Neural cell (in vitro differentiated cells): ENCODE measurements around the gene NUDT3. TPM values are rescaled to one million over a fixed set of nuclear protein-coding genes. Genes with fewer than 3 reads are reported as not detected.

Source experiments
- H2AFZ ChIP-seq: fragments of 200-600, 300-800 bp; sonication (generic), shearing (Covaris generic); 2 replicates; pipeline ENCODE4 v1.6.0; 2014; ENCODE audit warnings: low read depth, mild to moderate bottlenecking, antibody characterized with exemption, low read length, moderate library complexity
- H3F3A ChIP-seq: fragments of 200-600 bp; shearing (Covaris generic); 2 replicates; pipeline ENCODE4 v1.6.1; 2016; ENCODE audit warnings: mild to moderate bottlenecking, moderate library complexity, mixed read lengths, antibody characterized with exemption, low read length; ENCODE audit not compliant: insufficient read depth, poor library complexity, severe bottlenecking
- H3K27ac ChIP-seq: fragments of 200-600, 300-800 bp; sonication (generic), shearing (Covaris generic); 2 replicates; pipeline ENCODE4 v1.5.1; 2014; ENCODE audit warnings: mild to moderate bottlenecking, low read length, moderate library complexity
- H3K27me3 ChIP-seq: fragments of 300-800, 200-600 bp; sonication (generic), shearing (Covaris generic); 2 replicates; pipeline ENCODE4 v1.6.0; 2014; ENCODE audit warnings: mild to moderate bottlenecking, low read depth, low read length, moderate library complexity; ENCODE audit not compliant: insufficient read depth
- H3K36me3 ChIP-seq: fragments of 300-800, 200-600 bp; sonication (generic), shearing (Covaris generic); 2 replicates; pipeline ENCODE4 v1.5.1; 2014; ENCODE audit warnings: mild to moderate bottlenecking, antibody characterized with exemption, low read length, moderate library complexity; ENCODE audit not compliant: insufficient read depth
- H3K4me2 ChIP-seq: fragments of 300-800, 200-600 bp; sonication (generic), shearing (Covaris generic); 2 replicates; pipeline ENCODE4 v1.6.0; 2014; ENCODE audit warnings: mild to moderate bottlenecking, low read length
- H3K4me3 ChIP-seq: fragments of 300-800, 200-600 bp; sonication (generic), shearing (Covaris generic); 2 replicates; pipeline ENCODE4 v1.5.1; 2014; ENCODE audit warnings: mild to moderate bottlenecking, low read length, moderate library complexity
- H3K79me2 ChIP-seq: fragments of 200-600 bp; shearing (Covaris generic); replicated peaks from 2 replicates; pipeline ENCODE4 v1.6.0; 2014; ENCODE audit warnings: mild to moderate bottlenecking, low read length, moderate library complexity; ENCODE audit not compliant: insufficient read depth
- H3K9ac ChIP-seq: fragments of 300-800, 200-600 bp; sonication (generic), shearing (Covaris generic); 2 replicates; pipeline ENCODE4 v1.6.1; 2016; ENCODE audit warnings: mild to moderate bottlenecking, low read length, mixed read lengths
- H3K9me2 ChIP-seq: fragments of 200-600 bp; shearing (Covaris generic); 2 replicates; pipeline ENCODE4 v1.6.1; 2016; ENCODE audit warnings: mild to moderate bottlenecking, low read length, mixed read lengths; ENCODE audit not compliant: insufficient read depth
- H3K9me3 ChIP-seq: fragments of 200-600, 300-800 bp; sonication (generic), shearing (Covaris generic); 2 replicates; pipeline ENCODE4 v1.6.1; 2016; ENCODE audit warnings: mild to moderate bottlenecking, mixed run types, low read length, moderate library complexity, mixed read lengths
- H4K20me1 ChIP-seq: fragments of 200-600 bp; shearing (Covaris generic); 2 replicates; pipeline ENCODE4 v1.6.1; 2016; ENCODE audit warnings: mild to moderate bottlenecking, mixed run types; ENCODE audit not compliant: insufficient read depth
- EP300 ChIP-seq: fragments of 450-650 bp; conservative IDR thresholded peaks from 2 replicates; pipeline ENCODE4 v1.6.1; 2014; ENCODE audit warnings: antibody characterized with exemption, mild to moderate bottlenecking, moderate library complexity; ENCODE audit not compliant: poor library complexity, severe bottlenecking
- EZH2 ChIP-seq: fragments of 200-600, 300-800 bp; shearing (Covaris generic), sonication (generic); IDR thresholded peaks from 2 replicates; pipeline ENCODE4 v1.6.1; 2014; ENCODE audit warnings: antibody characterized with exemption, low read length, borderline replicate concordance, mild to moderate bottlenecking; ENCODE audit not compliant: insufficient read depth, poor library complexity, severe bottlenecking
- MXI1 ChIP-seq: fragments of 450-650 bp; conservative IDR thresholded peaks from 2 replicates; pipeline ENCODE4 v1.6.1; 2014; ENCODE audit warnings: antibody characterized with exemption, mild to moderate bottlenecking; ENCODE audit not compliant: poor library complexity, severe bottlenecking
- POLR2AphosphoS5 ChIP-seq: IDR thresholded peaks from 2 replicates; pipeline ENCODE4 v1.6.1; 2012
- RAD21 ChIP-seq: fragments of 450-650 bp; conservative IDR thresholded peaks from 2 replicates; pipeline ENCODE4 v1.6.1; 2014; ENCODE audit warnings: antibody characterized with exemption, mild to moderate bottlenecking, moderate library complexity
- SMC3 ChIP-seq: fragments of 450-650 bp; conservative IDR thresholded peaks from 2 replicates; pipeline ENCODE4 v1.6.1; 2014; ENCODE audit warnings: antibody characterized with exemption, mild to moderate bottlenecking, moderate library complexity; ENCODE audit not compliant: poor library complexity
- TAF1 ChIP-seq: IDR thresholded peaks from 2 replicates; pipeline ENCODE4 v1.6.1; 2012; ENCODE audit warnings: low read depth
- polyA plus RNA-seq: library from polyadenylated mRNA; depleted of rRNA; stranded (reverse); fragments of >200 nt; gene quantifications from 2 replicates; pipeline ENCODE4 v1.2.3, GENCODE V29; 2014
- TF ChIP-seq, protein P1 (sequence below): fragments of 450-650 bp; IDR thresholded peaks from 2 replicates; pipeline ENCODE4 v1.5.1; 2014; ENCODE audit warnings: antibody characterized with exemption, mild to moderate bottlenecking, moderate library complexity; ENCODE audit not compliant: poor library complexity, severe bottlenecking
- TF ChIP-seq, protein P2 (sequence below): IDR thresholded peaks from 2 replicates; pipeline ENCODE4 v1.6.1; 2012; ENCODE audit warnings: borderline replicate concordance

Gene NUDT3
- polyA plus RNA-seq, 1 donor from 2014 or later, result 80.2 TPM

DNA sequence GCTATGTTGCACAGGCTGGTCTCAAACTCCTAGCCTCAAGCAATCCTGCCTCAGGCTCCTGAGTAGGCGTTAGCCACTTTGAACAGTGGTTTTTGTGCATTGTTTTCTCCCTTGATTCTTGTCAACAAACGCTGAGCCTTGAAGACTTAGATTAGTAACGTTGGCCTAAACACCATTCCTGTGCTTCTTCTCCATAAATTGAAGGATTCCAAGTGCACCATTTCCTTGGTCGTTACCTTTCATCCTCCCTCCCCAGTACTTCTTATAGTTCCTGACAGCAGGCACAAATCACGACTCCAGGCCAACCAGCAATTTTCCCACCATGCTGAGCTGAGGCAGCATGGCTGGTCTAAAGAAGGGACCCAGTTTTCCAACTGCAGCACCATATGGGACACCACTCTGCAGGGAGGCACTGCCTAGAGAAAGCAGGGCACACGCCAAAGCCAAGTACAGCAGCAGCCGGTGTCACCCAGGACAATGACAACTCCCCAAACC, 24.5 kb upstream of the NUDT3 start:
- no peaks in the 10 kb centered on the region for H3K9me2 ChIP-seq
- no peak overlapping the region for H3K4me2 ChIP-seq
- no peak overlapping the region for H3K27ac ChIP-seq
- H3K9me3 ChIP-seq, result no peaks in the 10 kb centered on the region
- no peaks in the 10 kb centered on the region for H3K27me3 ChIP-seq
- peaks cover 8% of the 10 kb centered on the region for H3K36me3 ChIP-seq
- no peaks in the 10 kb centered on the region for H4K20me1 ChIP-seq
- no peaks in the 10 kb centered on the region for H3K79me2 ChIP-seq
- H2AFZ ChIP-seq, result no peak overlapping the region
- H3K4me3 ChIP-seq, result no peak overlapping the region
- TF ChIP-seq EZH2 (no peak), MXI1 (no peak), EP300 (no peak), POLR2AphosphoS5 (no peak), RAD21 (no peak), SMC3 (no peak), TAF1 (no peak)
- TF ChIP-seq, protein P1, sequence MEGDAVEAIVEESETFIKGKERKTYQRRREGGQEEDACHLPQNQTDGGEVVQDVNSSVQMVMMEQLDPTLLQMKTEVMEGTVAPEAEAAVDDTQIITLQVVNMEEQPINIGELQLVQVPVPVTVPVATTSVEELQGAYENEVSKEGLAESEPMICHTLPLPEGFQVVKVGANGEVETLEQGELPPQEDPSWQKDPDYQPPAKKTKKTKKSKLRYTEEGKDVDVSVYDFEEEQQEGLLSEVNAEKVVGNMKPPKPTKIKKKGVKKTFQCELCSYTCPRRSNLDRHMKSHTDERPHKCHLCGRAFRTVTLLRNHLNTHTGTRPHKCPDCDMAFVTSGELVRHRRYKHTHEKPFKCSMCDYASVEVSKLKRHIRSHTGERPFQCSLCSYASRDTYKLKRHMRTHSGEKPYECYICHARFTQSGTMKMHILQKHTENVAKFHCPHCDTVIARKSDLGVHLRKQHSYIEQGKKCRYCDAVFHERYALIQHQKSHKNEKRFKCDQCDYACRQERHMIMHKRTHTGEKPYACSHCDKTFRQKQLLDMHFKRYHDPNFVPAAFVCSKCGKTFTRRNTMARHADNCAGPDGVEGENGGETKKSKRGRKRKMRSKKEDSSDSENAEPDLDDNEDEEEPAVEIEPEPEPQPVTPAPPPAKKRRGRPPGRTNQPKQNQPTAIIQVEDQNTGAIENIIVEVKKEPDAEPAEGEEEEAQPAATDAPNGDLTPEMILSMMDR, result no peak
- TF ChIP-seq, protein P2, sequence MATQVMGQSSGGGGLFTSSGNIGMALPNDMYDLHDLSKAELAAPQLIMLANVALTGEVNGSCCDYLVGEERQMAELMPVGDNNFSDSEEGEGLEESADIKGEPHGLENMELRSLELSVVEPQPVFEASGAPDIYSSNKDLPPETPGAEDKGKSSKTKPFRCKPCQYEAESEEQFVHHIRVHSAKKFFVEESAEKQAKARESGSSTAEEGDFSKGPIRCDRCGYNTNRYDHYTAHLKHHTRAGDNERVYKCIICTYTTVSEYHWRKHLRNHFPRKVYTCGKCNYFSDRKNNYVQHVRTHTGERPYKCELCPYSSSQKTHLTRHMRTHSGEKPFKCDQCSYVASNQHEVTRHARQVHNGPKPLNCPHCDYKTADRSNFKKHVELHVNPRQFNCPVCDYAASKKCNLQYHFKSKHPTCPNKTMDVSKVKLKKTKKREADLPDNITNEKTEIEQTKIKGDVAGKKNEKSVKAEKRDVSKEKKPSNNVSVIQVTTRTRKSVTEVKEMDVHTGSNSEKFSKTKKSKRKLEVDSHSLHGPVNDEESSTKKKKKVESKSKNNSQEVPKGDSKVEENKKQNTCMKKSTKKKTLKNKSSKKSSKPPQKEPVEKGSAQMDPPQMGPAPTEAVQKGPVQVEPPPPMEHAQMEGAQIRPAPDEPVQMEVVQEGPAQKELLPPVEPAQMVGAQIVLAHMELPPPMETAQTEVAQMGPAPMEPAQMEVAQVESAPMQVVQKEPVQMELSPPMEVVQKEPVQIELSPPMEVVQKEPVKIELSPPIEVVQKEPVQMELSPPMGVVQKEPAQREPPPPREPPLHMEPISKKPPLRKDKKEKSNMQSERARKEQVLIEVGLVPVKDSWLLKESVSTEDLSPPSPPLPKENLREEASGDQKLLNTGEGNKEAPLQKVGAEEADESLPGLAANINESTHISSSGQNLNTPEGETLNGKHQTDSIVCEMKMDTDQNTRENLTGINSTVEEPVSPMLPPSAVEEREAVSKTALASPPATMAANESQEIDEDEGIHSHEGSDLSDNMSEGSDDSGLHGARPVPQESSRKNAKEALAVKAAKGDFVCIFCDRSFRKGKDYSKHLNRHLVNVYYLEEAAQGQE, result no peak
- no peaks in the 10 kb centered on the region for H3F3A ChIP-seq
- no peak overlapping the region for H3K9ac ChIP-seq

DNA sequence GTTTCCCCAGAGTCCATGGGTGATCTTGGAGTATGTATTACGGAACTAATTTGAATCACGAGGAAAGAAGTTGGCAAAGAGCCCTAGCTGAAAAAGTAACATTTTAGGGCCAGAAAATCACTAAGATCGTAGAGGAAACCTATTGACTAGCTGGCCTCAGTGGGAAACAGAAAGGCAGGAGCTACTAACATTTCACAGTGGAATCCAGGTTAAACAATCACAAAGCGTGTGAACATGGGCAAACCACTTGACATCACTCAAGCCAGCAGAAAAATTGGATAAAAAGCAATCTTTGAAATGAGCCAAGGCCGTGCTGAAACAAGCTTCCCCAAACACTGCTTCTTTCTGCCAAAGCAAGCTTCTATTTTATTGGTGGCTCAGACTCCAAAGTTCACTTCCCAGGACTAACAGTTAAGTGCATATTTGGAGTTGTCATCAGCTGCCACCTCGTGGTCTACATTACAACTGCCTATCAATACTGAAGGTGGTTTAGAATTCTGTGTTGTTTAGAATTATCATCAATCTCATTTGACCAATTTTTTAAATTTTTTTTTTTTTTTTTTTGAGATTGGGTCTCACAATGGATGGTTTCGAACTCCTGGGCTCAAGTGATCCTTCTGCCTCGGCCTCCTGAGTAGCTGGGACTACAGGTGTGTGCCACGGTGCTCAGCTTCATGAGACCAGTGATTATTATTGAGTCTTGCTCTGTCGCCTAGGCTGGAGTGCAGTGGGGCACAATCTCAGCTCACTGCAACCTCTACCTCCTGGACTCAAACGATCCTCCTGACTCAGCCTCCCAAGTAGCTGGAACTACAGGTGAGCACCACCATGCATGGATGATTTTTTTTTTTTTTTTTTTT, 22.8 kb upstream of the NUDT3 start:
- Histone ChIP-seq H3K79me2 (no peaks in the 10 kb centered on the region), H2AFZ (no peak overlapping the region), H3K36me3 (peaks cover 8% of the 10 kb centered on the region), H3K4me2 (no peak overlapping the region), H3K9me3 (no peaks in the 10 kb centered on the region), H3K27me3 (no peaks in the 10 kb centered on the region), H3F3A (no peaks in the 10 kb centered on the region), H4K20me1 (no peaks in the 10 kb centered on the region), H3K9me2 (no peaks in the 10 kb centered on the region), H3K9ac (no peak overlapping the region), H3K27ac (no peak overlapping the region), H3K4me3 (no peak overlapping the region)
- TF ChIP-seq, protein P2, result no peak
- TF ChIP-seq POLR2AphosphoS5 (no peak), MXI1 (no peak), RAD21 (no peak), EZH2 (no peak)
- TF ChIP-seq, protein P1, result peak; percentile 12
